Fibroblast of pulmonary artery (primary cell): Measurements from ENCODE around the gene ADNP.

ENCODE experiments used
- DNase-seq: peaks from one replicate; pipeline ENCODE4 v3.0.0-alpha.2; 2010; ENCODE audit warnings: low read depth
- H3K4me3 ChIP-seq: replicated peaks from 2 replicates; pipeline ENCODE4 v1.5.1; 2011; ENCODE audit warnings: low read depth, mild to moderate bottlenecking, control low read depth, low read length, moderate library complexity
- TF ChIP-seq, protein P1 (sequence below): IDR thresholded peaks from 2 replicates; pipeline ENCODE4 v1.5.1; 2011; ENCODE audit warnings: mild to moderate bottlenecking, control low read depth, low read length, inconsistent platforms; ENCODE audit errors: missing control alignments

Gene ADNP

GRCh38 chr20:50866036-50866685, 65.1 kb downstream of the ADNP start:
- TF ChIP-seq, protein P1, sequence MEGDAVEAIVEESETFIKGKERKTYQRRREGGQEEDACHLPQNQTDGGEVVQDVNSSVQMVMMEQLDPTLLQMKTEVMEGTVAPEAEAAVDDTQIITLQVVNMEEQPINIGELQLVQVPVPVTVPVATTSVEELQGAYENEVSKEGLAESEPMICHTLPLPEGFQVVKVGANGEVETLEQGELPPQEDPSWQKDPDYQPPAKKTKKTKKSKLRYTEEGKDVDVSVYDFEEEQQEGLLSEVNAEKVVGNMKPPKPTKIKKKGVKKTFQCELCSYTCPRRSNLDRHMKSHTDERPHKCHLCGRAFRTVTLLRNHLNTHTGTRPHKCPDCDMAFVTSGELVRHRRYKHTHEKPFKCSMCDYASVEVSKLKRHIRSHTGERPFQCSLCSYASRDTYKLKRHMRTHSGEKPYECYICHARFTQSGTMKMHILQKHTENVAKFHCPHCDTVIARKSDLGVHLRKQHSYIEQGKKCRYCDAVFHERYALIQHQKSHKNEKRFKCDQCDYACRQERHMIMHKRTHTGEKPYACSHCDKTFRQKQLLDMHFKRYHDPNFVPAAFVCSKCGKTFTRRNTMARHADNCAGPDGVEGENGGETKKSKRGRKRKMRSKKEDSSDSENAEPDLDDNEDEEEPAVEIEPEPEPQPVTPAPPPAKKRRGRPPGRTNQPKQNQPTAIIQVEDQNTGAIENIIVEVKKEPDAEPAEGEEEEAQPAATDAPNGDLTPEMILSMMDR, result no peak
- no peak for DNase-seq
- H3K4me3 ChIP-seq, result no peak overlapping the region

GRCh38 chr20:50865591-50865990, 65.6 kb downstream of the ADNP start:
- no peak for DNase-seq
- no peak overlapping the region for H3K4me3 ChIP-seq
- TF ChIP-seq, protein P1, result no peak

- H3K4me3 ChIP-seq, result no peak overlapping the region
- DNase-seq, result no peak
- TF ChIP-seq, protein P1, result no peak
These were observed 66.1 kb downstream of the ADNP start for GRCh38 chr20:50865114-50865513.

- DNase-seq, result no peak
- H3K4me3 ChIP-seq, result no peak overlapping the region
- TF ChIP-seq, protein P1, result no peak
These were observed 68.7 kb downstream of the ADNP start for GRCh38 chr20:50862546-50862945.

GRCh38 chr20:50861012-50861411, 70.2 kb downstream of the ADNP start:
- no peak overlapping the region for H3K4me3 ChIP-seq
- DNase-seq, result no peak
- TF ChIP-seq, protein P1, result no peak

- DNase-seq, result no peak
- TF ChIP-seq, protein P1, result no peak
- no peak overlapping the region for H3K4me3 ChIP-seq
These were observed 72.1 kb downstream of the ADNP start for GRCh38 chr20:50859161-50859560.

- DNase-seq, result no peak
- H3K4me3 ChIP-seq, result no peak overlapping the region
- TF ChIP-seq, protein P1, result no peak
These were observed 72.7 kb downstream of the ADNP start for GRCh38 chr20:50858525-50858924.
